ENCODE results near the gene PRSS23.
"Not testable (repeated sequence)": the region's sequence is repeated elsewhere in the genome, so short reads cannot be mapped to it uniquely, and the experiment has no call there.

Gene PRSS23

GRCh38 chr11:86800076-86800959 is at the start of gene PRSS23:
TSS of gene PRSS23 (plus strand) at chr11:86800542. CDS start at chr11:86807644, 7,102 bp downstream.
- in situ Hi-C loops (cut with MboI; ENCODE audit: low sequenced_read_pairs) = no loop called here

- in situ Hi-C loops (cut with MboI; ENCODE audit: low sequenced_read_pairs) = no loop called here
These were observed 46.9 kb upstream of the PRSS23 start for GRCh38 chr11:86753459-86753858.

- in situ Hi-C loops (cut with MboI; ENCODE audit: low sequenced_read_pairs) = no loop called here
These were observed 45.2 kb upstream of the PRSS23 start for GRCh38 chr11:86755146-86755545.

- in situ Hi-C loops (cut with MboI; ENCODE audit: low sequenced_read_pairs) = no loop called here
These were observed 42.2 kb upstream of the PRSS23 start for GRCh38 chr11:86758171-86758570.

- in situ Hi-C loops (cut with MboI; ENCODE audit: low sequenced_read_pairs) = no loop called here
These were observed 39.8 kb upstream of the PRSS23 start for GRCh38 chr11:86760577-86760976.

GRCh38 chr11:86761978-86762377 is 38.4 kb upstream of the PRSS23 start:
- in situ Hi-C loops (cut with MboI; ENCODE audit: low sequenced_read_pairs) = no loop called here

GRCh38 chr11:86765203-86765602 is 35.1 kb upstream of the PRSS23 start:
- in situ Hi-C loops (cut with MboI; ENCODE audit: low sequenced_read_pairs) = no loop called here

- in situ Hi-C loops (cut with MboI; ENCODE audit: low sequenced_read_pairs) = no loop called here
These were observed 34.5 kb upstream of the PRSS23 start for GRCh38 chr11:86765878-86766277.

- in situ Hi-C loops (cut with MboI; ENCODE audit: low sequenced_read_pairs) = no loop called here
These were observed 31.1 kb upstream of the PRSS23 start for GRCh38 chr11:86769219-86769618.

GRCh38 chr11:86770473-86771027 is 29.8 kb upstream of the PRSS23 start:
- in situ Hi-C loops (cut with MboI; ENCODE audit: low sequenced_read_pairs) = not testable (repeated sequence)

- in situ Hi-C loops (cut with MboI; ENCODE audit: low sequenced_read_pairs) = no loop called here
These were observed 27.3 kb upstream of the PRSS23 start for GRCh38 chr11:86772999-86773398.

GRCh38 chr11:86773513-86774252 is 26.7 kb upstream of the PRSS23 start:
- in situ Hi-C loops (cut with MboI; ENCODE audit: low sequenced_read_pairs) = no loop called here

- in situ Hi-C loops (cut with MboI; ENCODE audit: low sequenced_read_pairs) = no loop called here
These were observed 25.9 kb upstream of the PRSS23 start for GRCh38 chr11:86774417-86774816.

- in situ Hi-C loops (cut with MboI; ENCODE audit: low sequenced_read_pairs) = no loop called here
These were observed 25.0 kb upstream of the PRSS23 start for GRCh38 chr11:86775361-86775760.

- in situ Hi-C loops (cut with MboI; ENCODE audit: low sequenced_read_pairs) = no loop called here
These were observed 18.8 kb upstream of the PRSS23 start for GRCh38 chr11:86781546-86781945.

- in situ Hi-C loops (cut with MboI; ENCODE audit: low sequenced_read_pairs) = no loop called here
These were observed 17.6 kb upstream of the PRSS23 start for GRCh38 chr11:86782742-86783141.

- in situ Hi-C loops (cut with MboI; ENCODE audit: low sequenced_read_pairs) = no loop called here
These were observed 16.7 kb upstream of the PRSS23 start for GRCh38 chr11:86783661-86784060.

- in situ Hi-C loops (cut with MboI; ENCODE audit: low sequenced_read_pairs) = no loop called here
These were observed 16.1 kb upstream of the PRSS23 start for GRCh38 chr11:86784241-86784681.

GRCh38 chr11:86785576-86785975 is 14.8 kb upstream of the PRSS23 start:
- in situ Hi-C loops (cut with MboI; ENCODE audit: low sequenced_read_pairs) = no loop called here

- in situ Hi-C loops (cut with MboI; ENCODE audit: low sequenced_read_pairs) = no loop called here
These were observed 13.3 kb upstream of the PRSS23 start for GRCh38 chr11:86787018-86787536.

GRCh38 chr11:86787656-86788055 is 12.7 kb upstream of the PRSS23 start:
- in situ Hi-C loops (cut with MboI; ENCODE audit: low sequenced_read_pairs) = no loop called here
